HG03064 (cell line): Measurements from ENCODE around the gene NBDY.
"Not testable (repeated sequence)": the region's sequence is repeated elsewhere in the genome, so short reads cannot be mapped to it uniquely, and the experiment has no call there.

ENCODE experiments used
- ATAC-seq: cut with Tn5 transposase; IDR thresholded peaks from one replicate; pipeline ENCODE4 v1.9.1; 2021; ENCODE audit warnings: low read depth; ENCODE audit not compliant: unreplicated experiment

The NBDY gene, protein sequence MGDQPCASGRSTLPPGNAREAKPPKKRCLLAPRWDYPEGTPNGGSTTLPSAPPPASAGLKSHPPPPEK

DNA sequence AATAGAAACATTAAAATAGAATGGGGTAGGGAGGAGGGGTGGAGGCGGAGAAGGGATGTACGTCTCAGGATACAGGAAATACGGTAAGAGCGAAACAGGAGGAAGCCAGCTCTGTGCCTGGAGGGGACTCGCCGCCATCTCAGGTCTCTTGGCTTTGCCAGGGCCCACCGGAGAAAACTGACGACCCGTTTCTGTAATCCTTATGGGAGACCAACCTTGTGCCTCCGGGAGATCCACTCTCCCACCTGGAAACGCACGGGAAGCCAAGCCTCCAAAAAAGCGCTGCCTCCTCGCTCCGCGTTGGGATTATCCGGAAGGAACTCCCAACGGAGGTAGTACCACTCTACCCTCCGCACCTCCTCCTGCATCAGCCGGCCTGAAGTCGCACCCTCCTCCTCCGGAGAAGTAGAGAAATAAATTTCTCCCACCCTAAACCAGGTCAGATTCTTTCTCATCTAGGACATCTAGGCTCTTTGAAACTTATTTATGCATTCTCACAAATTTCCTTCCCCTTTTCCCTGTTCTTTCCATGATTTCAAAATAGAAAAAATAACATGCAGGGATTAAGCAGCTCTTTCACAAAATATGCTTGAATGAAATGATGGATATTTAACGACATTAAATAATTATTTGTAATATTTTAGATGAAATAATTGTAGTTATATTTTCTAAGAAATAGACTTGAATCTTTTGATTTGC lies at the start of gene NBDY:
TSS of gene NBDY (plus strand) at position 92 of the 699 bp plus-strand sequence. CDS start at position 203, 111 bp downstream.
- ATAC-seq = peak; percentile 68

DNA sequence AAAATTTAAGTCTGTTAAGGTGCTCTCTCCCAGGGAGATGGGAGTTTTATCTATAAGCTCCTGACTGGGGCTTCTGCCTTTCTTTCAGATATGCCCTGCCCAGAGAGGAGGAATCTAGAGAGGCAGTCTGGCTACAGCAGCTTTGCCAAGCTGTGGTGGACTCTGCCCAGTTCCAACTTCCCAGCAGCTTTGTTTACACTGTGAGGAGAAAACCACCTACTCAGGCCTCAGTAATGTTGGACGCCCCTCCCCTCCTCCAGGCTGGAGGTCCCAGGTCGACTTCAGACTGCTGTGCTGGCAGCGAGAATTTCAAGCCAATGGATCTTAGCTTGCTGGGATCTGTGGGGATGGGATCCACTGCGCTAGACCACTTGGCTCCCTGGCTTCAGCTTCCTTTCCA lies 24.5 kb upstream of the NBDY start:
- not testable (repeated sequence) for ATAC-seq

DNA sequence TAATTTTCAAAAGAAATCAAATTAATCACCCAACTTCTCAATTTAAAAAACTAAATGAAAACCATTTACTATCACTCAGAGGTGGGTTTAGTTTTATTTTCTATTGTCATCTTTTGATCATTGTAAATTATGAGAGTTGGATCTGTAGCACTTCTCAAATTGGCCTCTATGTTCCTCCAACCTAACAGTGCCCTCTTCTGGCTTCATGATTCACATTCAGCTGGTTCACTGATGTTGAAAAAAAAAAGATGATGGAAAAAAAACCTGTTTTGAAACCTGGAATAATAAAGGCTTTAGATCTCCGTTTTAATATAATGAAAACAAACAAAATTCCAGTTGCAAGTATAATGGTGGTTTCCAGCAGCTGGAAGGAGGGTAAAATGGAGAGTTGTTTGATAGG lies 2.4 kb upstream of the NBDY start:
- ATAC-seq = peak; percentile 48

DNA sequence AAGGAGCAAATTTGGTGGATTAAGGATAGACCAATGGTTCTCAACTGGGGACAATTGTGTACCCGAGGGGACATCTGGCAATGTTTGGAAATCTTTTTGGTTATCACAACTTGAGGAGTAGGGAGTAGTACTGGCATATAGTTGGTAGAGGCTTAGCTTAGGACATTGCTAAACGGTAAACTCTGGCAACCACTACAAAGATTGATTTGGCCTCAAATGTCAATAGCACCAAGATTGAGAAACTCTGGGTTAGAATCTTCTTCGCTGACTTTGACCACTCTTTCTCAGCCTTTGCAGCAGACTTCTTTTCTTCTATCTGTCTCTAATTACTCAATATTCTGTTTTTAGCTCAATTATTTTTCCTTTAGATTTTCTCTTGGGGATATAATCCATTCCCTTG lies 1.5 kb upstream of the NBDY start:
- no peak for ATAC-seq

DNA sequence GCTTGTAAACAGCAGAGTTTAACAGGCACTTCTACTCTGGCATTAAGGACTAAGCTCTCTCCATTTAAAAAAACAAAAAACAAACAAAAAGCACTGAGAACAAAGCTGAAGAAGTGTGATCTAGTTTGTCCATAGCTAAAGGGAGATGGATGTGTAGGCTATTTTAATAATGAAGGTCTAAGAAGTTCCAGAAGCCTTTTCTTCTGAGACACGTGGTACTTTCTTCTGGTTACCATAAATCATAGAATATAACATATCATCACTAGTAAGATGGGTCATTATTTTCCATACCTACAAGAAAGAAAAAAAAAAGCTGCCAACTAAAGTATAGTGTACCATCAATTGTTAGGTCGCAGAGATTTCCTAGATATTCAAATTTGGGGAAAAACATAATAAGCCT lies 722 bp upstream of the NBDY start:
- ATAC-seq = no peak

DNA sequence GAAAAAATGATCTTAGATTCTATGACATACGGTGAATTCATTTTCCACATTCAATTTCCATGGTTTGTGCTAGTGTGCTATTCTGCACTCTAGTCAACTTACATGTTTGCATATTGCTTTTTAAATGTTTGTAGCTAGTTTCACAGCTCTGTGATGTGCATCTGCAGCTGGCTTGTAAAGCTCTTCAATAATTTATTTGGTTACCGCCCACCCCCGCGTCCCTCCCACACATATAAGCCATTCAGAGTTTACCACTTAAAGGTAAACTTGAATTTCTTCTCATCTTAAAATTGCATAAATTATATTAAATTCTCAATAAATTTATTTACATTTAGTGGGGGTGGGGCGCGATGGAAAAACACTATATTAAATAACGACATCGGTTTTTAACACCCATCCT lies 291 bp upstream of the NBDY start:
- peak; percentile 28 for ATAC-seq

DNA sequence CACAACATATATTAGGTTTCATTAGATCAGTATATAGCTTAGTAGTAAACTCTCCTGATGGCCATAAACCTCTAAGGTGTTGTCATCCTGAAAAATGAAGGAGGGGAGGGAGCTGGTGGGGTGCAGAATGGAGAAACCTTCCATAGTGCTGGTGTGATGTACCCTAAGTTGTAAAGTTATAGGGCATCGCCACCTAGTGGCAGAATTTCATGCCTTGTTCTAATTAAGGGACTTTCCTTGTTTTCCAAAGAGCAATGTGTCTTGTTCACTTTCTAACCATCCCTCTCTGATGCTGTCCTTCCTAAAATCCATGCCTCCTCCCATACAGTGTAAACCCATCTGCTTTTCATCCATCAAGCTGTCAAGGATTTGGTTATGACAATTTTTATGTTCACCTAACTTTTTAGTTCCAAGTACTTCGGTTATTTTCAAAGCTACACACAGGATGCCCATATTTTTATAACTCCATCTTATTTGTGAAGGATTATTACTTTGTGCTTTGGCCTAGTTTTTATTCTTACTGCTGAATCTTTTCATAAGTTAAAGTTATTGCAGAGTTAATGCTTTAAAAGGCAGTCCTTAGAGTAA lies 4.5 kb downstream of the NBDY start:
- no peak for ATAC-seq

DNA sequence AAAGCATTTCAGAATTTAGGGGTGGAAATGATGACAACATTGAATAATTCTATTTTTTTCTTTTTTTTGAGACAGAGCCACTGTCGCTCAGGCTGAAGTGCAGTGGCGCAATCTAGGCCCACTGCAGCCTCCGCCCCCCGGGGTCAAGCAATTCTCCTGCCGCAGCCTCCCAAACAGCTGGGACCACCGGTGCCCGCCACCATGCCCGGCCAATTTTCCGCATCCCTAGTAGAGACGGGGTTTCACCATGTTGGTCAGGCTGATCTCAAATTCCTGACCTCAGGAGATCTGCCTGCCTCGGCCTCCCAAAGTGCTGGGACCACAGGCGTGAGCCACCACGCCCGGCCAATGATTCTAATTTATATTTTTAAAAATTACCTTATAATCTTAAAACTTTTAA lies 7.2 kb downstream of the NBDY start:
- ATAC-seq = no peak

DNA sequence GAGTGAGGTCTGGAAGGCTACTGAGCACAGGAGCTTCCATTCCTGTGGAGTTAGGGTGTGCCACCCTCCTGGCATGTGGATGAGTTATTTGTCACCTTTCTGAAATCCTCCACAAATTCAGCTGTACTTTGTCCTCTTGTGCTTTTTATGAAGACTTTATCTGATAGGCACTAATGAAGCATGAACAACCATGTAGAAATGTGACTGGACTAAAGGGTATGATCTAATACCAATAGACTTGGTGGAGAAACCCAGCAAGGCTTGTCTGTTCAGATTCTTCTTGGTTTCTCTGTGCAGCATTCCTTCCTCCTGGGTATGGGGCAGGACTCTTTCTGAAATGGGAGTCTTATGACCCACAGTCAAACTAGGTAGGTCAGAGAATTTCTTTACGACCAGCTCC lies 9.6 kb downstream of the NBDY start:
- ATAC-seq = no peak

DNA sequence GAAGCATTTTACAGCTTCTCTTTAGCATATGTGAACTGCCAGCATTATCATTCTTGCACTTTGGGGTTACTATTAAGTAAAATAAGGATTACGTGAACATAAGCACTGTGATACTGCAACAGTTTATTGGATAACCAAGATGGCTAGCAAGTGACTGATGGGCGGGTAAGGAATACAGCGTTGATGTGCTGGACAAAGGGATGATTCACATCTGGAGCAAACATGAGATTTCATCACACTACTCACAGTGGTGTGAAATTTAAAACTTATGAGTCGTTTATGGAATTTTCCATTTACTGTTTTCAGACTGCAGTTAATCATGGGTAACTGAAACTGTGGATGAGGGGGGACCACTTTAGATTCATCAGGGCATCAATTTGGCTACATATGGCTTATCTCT lies 16.0 kb downstream of the NBDY start:
- ATAC-seq = no peak

DNA sequence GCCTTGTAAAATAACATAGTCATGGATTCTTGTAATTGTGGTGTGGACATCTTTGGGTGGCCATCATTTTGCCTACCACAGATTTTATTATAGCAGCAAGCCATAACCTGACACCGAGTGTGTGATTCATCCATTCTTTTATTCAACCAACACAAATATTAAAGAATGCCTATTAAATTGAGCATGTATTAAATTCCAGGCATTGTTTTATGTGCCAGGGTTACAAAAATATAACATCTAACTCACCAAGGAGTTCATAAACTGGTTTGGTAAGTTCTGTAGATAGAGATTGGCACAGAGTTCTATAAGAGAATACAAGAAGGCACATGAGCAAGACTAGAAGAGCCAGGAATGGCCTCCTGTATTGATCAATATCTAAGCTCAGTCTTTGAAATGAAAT lies 18.0 kb downstream of the NBDY start:
- ATAC-seq = no peak

DNA sequence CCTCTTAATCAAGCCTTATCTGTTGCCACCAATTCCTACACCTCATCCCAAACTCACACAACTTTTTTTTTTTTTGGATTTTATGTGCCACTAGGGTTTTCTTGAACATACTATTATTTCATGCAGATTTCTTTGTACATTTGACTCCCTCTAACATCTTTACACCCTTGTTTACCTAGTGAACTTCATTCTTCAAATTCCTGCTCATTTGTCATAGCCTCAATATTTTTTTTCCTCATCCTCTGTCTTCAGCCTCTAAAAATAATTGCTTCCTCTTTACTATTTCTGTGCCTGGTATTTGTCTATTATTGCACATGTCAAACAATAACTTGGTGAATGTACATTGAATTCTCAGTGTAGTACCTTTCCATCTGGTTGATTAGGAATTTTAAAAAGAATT lies 22.0 kb downstream of the NBDY start:
- ATAC-seq = no peak

DNA sequence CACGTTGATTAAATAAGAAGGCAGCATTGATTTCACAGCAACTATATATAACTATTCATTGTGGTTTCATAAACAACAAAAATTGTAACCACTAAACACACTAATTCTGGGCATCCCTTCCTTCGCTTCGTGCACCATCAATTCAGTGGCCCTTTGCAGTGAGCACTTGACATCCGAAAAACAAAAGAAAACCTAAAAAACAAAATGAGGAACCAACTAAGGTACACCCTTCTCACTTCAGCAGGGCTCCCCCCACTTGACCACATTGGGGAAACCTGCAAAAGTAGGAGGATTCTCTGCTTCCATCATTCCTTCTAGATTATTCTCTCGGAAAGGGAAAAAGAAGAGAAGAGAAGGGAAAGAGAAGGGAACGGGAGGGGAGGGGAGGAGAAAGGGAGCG lies 28.3 kb downstream of the NBDY start:
- ATAC-seq = no peak

DNA sequence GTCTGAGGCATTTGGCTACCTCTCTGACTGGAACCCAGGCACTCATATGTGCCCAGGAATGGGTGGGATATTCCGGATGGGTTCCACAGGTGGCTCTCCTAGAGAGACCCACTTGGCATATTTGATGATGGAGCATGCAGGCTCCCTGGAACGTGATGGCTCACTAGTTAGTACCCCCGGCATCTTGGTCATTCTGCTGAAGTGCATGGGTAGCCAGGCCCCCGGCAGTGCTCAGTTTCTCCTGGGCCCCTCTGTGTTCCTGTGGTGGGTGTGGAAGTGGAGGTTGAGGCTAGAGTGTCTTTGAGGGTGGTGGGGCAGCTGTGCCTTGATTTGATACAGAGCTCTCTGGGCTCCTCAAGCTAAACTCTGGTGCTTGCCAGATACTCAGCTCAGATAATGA lies 29.4 kb downstream of the NBDY start:
- ATAC-seq = no peak

DNA sequence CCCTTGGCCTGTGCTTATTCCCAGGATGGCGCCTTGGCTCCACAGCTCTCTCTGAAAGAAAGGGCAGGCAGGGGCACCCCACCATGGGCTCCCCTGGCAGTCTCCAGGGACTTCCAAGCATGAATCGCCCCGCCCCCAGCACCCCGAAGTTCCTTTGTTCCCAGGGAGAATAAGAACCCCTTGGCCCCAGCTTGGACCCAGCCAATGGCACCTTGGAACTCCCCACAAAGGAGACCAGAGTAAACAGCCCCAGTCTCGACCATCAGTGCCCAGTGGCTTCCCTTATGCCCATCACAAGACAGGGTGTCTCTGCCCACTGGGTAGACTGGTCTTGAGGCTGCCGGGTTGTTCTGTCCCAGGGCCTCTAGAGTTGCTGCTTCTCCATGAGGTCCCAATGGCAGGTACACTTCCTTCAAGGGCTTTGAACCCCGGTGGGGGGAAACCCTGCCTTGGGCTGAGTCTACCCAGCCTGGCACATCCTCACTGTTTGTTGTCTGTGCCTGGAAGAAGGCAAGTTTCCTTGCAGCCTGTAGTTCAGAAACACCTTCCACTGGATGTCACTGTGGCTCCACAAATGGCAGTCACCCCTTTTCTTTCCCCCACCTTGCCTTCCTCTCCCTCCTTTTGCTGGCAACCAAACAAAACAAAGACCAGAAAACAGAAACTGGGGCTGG lies 30.8 kb downstream of the NBDY start:
- ATAC-seq = no peak

DNA sequence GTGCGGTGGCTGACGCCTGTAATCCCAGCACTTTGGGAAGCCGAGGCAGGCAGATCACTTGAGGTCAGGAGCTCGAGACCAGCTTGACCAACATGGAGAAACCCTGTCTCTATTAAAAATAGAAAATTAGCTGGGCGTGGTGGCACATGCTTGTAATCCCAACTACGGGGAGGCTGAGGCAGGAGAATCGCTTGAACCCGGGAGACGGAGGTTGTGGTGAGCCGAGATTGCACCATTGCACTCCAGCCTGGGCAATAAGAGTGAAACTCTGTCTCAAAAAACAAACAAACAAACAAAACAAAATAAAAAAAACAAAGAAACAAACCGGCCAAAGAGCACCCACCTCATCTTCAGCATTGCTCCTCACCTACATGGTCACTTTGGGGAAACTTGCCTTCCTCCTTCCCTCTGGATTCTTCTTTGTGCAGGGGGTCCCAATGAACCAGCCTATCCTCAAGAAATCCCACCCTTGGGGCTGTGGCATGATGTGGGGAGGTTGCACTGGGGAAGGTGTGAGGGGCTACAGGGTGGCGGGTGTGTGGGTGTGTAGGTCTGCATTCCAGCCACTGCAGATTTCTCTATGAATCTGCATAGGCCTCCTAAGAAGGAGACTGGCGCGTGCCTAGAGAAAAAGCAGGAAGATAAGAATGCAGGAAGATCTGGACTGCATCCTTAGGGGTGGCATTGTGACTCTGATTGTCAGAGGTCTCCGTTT lies 31.5 kb downstream of the NBDY start:
- ATAC-seq = not testable (repeated sequence)

DNA sequence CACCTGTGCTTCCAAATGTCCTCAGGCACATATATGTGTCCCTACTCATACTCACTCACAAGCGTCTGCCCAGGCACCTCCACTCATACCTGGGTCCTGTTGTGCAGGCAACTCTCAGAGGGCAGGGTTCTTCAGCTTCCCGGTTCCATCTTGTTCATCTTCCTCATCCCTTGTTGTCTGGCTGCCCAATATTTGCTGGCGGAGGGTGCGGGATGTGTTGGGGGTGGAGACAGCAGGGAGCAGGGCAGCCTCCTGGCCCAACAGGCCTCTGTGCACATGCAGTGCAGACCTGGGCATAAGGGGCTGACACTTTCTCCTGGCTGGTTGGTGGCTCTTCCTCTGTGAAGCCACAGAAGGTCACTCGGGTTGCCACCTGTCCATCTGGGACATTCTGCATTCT lies 32.1 kb downstream of the NBDY start:
- ATAC-seq = no peak

DNA sequence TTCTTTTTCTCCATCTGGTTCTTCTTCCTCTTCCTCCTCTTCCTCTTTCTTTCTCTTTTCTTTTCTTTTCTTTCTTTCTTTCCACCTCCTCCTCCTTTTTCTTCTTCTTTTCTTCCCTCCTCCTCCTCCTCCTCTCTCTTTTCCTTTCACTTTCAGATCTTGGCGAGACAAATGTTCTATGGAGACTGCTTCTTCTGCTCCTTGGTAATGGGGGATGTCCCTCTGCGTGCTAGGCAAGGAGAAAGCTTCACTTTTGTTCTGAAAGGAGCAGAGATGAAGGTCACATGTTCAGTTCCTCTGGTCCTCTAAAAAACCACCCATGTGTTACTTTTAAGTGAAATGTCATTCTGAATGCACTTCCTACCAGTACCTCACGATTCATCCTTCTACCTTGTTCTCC lies 33.2 kb downstream of the NBDY start:
- no peak for ATAC-seq

DNA sequence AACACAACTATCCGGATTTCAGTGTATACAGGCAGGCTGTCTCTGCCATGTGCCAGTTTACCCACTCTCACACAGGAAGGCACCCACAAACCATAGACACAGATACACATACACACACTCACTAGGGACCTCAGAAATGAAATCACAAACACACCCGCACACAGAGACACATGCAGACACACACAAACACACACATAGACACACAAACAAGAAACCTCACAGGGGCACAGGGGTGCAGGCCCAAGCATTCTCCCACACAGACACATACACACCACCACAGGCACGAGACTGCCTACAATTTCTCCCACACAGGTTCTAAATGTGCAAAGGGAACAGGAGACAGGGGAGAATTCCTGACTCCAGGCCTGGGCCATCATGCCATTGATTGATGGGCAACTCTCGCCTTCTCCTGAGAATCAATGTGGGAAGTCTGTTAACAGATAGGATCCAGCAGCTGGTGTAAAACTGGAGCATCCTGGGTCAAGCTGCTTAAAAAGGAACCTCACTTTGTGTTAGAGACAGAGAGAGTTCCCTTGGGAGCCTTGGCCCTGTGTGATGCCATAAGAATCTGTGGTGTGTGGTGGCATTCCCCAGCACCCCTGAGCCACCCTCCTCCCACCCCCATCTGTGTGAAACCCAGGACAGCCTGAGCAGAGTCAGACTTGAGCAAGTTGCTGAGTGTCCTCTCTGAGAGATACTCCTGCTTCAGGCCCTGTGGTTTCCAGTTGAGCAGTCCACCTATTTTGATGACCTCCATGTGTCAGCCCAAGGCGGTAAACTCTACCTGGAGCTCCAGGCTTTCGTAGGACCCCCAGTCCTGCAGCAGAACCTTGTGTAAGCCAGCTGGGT lies 33.9 kb downstream of the NBDY start:
- ATAC-seq = no peak

DNA sequence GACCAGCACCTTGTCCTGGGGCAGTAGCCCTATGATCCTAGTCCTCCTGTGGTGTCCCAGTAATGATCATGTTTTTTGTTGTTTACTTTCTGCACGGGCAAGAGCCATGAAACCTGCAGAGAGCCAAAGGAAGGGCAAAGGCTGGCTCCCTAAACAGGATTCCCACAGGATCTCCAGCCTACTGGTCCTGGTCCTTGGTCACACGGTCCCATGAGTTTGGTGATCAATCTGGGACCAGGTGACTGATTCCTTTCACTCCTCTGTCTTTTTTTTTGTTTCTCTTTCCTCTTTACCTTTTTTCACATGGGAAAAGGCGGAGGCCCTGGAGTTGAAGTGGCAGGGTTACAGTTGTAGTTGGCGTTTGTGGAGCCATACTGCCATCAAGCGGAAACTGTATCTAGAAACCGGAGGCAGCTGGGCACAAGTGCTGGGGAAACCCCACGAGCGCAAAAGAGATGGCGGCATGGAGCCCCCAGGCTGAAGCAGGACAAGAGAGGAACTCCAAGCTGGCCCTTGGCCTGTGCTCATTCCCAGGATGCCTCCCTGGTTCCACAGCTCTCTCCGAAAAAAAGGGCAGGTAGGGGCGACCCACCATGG lies 34.6 kb downstream of the NBDY start:
- ATAC-seq = no peak
